Measurements from ENCODE around the gene C6orf15. TPM values are rescaled to one million over a fixed set of nuclear protein-coding genes. Genes with fewer than 3 reads are reported as not detected.

C6orf15 gene
- total RNA-seq, 3 donors from 2014 or later, result not detected

DNA sequence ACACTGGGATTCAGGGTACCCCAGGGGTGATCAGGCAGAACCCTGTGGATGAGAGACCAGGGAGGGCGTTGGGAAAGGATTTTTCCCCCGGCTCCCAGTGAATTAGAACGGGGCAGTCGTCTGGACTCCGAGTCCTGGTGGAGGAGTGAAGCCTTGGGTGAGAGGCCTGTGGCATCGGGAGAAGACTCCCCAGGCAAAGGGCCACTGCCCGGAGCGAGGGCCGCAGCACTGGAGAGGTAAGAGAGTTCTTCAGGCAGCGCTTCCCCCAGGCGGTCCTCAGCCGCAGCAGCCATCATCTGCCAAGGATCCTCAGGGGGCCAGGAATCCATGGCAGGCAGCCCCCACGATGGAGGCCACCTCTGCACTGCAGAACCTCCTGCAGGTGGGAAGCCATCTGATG lies 663 bp downstream of the C6orf15 start:
- Histone ChIP-seq H3K9me3 (no peaks in the 10 kb centered on the region), H3K4me3 (no peak overlapping the region), H3K36me3 (ENCODE audit: low read depth) (no peaks in the 10 kb centered on the region), H3K4me1 (ENCODE audit: low read depth) (peaks cover 13% of the 10 kb centered on the region)
- intact Hi-C loops (cut with DNase I, micrococcal nuclease), result no loop called here
- ATAC-seq, result no peak
- no peak for DNase-seq
- TF ChIP-seq, protein P1, sequence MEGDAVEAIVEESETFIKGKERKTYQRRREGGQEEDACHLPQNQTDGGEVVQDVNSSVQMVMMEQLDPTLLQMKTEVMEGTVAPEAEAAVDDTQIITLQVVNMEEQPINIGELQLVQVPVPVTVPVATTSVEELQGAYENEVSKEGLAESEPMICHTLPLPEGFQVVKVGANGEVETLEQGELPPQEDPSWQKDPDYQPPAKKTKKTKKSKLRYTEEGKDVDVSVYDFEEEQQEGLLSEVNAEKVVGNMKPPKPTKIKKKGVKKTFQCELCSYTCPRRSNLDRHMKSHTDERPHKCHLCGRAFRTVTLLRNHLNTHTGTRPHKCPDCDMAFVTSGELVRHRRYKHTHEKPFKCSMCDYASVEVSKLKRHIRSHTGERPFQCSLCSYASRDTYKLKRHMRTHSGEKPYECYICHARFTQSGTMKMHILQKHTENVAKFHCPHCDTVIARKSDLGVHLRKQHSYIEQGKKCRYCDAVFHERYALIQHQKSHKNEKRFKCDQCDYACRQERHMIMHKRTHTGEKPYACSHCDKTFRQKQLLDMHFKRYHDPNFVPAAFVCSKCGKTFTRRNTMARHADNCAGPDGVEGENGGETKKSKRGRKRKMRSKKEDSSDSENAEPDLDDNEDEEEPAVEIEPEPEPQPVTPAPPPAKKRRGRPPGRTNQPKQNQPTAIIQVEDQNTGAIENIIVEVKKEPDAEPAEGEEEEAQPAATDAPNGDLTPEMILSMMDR (IDR thresholded peaks at IDR 0.05), result no peak

DNA sequence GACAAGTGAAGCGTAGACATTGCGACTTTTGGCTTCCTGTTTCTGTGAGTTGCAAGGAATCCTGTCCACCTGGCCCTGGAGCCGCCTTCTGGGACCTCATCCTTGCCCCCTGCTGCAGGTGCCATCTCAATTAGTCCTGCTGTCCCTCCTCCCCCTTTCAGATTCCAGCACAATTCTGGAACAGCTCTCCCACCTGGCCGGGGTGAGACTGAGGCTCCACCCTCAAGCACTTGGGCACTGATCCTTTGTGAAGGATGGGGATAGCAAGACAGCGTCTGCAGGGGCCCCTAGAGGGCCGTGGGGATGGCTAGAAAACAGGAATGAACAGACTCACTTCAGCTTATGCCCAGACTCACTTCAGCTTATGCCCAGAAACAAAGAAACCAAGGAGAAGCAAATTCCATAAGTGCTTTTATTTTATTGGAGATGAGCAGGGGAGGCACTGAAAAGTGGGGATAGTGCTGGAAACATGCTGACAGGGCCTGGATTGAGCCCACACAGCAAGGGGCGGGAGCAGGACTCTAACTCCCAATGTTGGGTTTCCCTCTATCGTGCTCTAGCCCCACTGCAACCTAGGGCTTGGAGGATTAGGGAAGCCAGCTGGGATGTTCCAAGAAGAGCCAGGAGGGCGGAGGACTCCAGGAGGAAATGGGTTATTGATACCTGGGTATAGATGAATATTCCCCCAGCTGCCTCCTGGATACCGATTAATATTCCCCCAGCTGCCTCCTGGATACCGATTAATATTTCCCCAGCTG lies 1.4 kb downstream of the C6orf15 start:
- H3K4me3 ChIP-seq, result no peak overlapping the region
- no peak for DNase-seq
- H3K36me3 ChIP-seq (ENCODE audit: low read depth), result no peaks in the 10 kb centered on the region
- no peak for ATAC-seq
- peaks cover 13% of the 10 kb centered on the region for H3K4me1 ChIP-seq (ENCODE audit: low read depth)
- H3K9me3 ChIP-seq, result no peaks in the 10 kb centered on the region
- intact Hi-C loops (cut with DNase I, micrococcal nuclease), result no loop called here
- TF ChIP-seq, protein P1 (IDR thresholded peaks at IDR 0.05), result no peak

DNA sequence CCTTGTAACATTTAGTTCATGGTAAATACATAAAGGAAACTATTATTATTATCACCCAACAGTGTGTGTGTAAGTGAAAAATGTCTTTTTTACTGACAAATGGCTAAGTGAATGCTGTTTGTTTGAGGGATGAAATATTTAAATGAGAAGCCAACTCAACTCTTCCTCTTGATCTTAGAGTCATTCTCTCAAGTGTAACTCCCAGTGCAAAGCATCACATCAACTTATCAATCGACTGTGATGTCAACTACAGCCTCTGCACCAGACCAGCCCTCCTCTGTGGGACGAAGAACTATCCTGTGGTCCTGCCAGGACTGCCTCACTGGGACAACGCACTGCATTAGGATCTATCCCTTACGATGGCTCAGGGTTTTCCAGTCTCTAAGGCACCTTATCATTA lies 5.3 kb downstream of the C6orf15 start:
- intact Hi-C loops (cut with DNase I, micrococcal nuclease), result no loop called here
- DNase-seq, result no peak
- TF ChIP-seq, protein P1 (IDR thresholded peaks at IDR 0.05), result no peak
- H3K9me3 ChIP-seq, result no peaks in the 10 kb centered on the region
- no peaks in the 10 kb centered on the region for H3K4me1 ChIP-seq (ENCODE audit: low read depth)
- ATAC-seq, result no peak
- no peaks in the 10 kb centered on the region for H3K36me3 ChIP-seq (ENCODE audit: low read depth)
- no peak overlapping the region for H3K4me3 ChIP-seq

DNA sequence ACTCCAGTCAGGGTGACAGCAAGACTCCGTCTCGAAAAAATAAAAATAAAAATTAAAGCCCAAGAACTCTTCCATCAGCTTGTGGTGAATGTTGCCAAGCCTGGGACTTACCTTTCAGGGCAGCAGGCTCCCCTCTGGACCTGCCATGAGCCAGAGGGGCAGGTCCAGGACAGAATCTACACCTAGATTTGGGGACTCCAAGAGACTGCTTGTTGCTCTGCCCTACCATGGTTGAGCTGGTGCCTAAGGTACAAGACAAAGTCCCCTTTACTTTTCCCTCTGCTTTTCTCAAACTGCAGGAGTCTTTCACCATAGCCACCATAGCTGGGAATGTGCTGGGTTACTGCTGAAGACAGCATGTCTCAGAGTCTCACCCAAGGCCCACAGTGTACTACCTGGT lies 9.2 kb downstream of the C6orf15 start:
- no peaks in the 10 kb centered on the region for H3K36me3 ChIP-seq (ENCODE audit: low read depth)
- intact Hi-C loops (cut with DNase I, micrococcal nuclease), result no loop called here
- no peak overlapping the region for H3K4me3 ChIP-seq
- TF ChIP-seq, protein P1 (IDR thresholded peaks at IDR 0.05), result no peak
- no peak for DNase-seq
- no peaks in the 10 kb centered on the region for H3K4me1 ChIP-seq (ENCODE audit: low read depth)
- no peaks in the 10 kb centered on the region for H3K9me3 ChIP-seq
- no peak for ATAC-seq

DNA sequence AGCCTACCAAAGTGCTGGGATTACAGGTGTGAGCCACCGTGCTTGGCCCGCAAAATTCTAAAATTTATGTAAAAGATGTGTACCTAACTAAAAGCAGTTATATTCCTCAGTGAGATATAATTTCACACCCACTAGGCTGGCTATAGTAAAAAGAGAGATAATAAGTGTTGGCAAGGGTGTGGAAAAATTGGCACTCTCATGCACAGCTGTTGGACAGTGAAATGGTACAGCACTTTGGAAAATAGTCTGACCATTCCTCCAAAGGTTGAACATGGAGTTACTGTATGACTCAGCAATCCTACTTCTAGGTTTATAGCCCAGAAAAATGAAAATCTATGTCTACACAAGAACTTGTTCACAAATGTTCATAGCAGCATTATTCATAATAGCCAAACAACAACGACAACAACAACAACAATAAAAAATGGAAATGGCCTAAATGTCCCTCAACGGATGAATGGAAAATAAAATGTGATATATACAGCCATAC lies 13.9 kb downstream of the C6orf15 start:
- ATAC-seq, result no peak
- H3K36me3 ChIP-seq (ENCODE audit: low read depth), result no peaks in the 10 kb centered on the region
- peaks cover 8% of the 10 kb centered on the region for H3K4me1 ChIP-seq (ENCODE audit: low read depth)
- H3K4me3 ChIP-seq, result no peak overlapping the region
- TF ChIP-seq, protein P1 (IDR thresholded peaks at IDR 0.05), result no peak
- intact Hi-C loops (cut with DNase I, micrococcal nuclease), result no loop called here
- DNase-seq, result no peak
- H3K9me3 ChIP-seq, result no peaks in the 10 kb centered on the region
